LNCaP clone FGC (cell line): Measurements from ENCODE around the gene SAE1.

Experiments used
- DNase-seq: peaks from one replicate; pipeline ENCODE4 v3.0.0-alpha.2; 2011; ENCODE audit warnings: low read depth
- H3K4me3 ChIP-seq: 2 replicates; pipeline ENCODE4 v1.5.1; 2011; ENCODE audit warnings: mild to moderate bottlenecking, low read depth, low read length, control low read depth
- CTCF ChIP-seq: IDR thresholded peaks from 2 replicates; pipeline ENCODE4 v1.5.1; 2012; ENCODE audit warnings: mild to moderate bottlenecking; ENCODE audit not compliant: control insufficient read depth, insufficient read depth; ENCODE audit errors: extremely low read depth

SAE1 gene

DNA sequence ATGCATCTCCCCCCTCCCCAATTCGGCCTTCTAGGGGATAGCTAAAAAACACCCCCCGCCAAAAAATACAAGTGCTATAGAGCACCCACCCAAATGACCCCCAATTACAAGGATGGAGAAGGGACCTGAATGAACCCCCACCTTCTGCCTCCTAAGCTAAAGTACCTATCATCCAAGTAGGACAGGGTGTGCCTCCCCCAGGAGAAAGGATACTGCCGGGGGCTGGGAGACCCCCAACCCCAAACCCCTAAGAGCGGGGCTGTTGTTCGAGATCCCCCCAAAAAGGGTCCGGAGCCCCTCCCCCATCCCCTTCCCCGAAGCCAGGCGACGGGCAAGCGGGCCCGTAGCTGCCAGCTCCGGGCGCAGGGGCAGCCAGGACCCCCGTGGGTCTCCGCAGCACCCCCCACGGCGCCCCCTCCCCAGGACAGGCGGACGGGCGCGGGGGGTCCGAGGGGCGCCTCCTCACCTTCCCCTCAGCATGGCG, 18.9 kb upstream of the SAE1 start:
- no peak for DNase-seq
- H3K4me3 ChIP-seq, result peak overlapping the region; percentile 75
- no peak for TF ChIP-seq CTCF

- peak overlapping the region; percentile 75 for H3K4me3 ChIP-seq
- no peak for TF ChIP-seq CTCF
- DNase-seq, result no peak
Measured at GRCh38 chr19:47112166-47112996, 18.3 kb upstream of the SAE1 start.

GRCh38 chr19:47112997-47113849, 17.4 kb upstream of the SAE1 start, which contains the start of gene ZC3H4:
ZC3H4 (minus strand) TSS chr19:47113776; CDS start chr19:47112584, 1,192 bp downstream.
- peak within 1 kb of the TSS; percentile 75 for H3K4me3 ChIP-seq
- peak; percentile 88 for DNase-seq
- TF ChIP-seq CTCF, result no peak

GRCh38 chr19:47113850-47114651, 16.6 kb upstream of the SAE1 start:
- TF ChIP-seq CTCF, result no peak
- H3K4me3 ChIP-seq, result peak overlapping the region; percentile 75
- no peak for DNase-seq

DNA sequence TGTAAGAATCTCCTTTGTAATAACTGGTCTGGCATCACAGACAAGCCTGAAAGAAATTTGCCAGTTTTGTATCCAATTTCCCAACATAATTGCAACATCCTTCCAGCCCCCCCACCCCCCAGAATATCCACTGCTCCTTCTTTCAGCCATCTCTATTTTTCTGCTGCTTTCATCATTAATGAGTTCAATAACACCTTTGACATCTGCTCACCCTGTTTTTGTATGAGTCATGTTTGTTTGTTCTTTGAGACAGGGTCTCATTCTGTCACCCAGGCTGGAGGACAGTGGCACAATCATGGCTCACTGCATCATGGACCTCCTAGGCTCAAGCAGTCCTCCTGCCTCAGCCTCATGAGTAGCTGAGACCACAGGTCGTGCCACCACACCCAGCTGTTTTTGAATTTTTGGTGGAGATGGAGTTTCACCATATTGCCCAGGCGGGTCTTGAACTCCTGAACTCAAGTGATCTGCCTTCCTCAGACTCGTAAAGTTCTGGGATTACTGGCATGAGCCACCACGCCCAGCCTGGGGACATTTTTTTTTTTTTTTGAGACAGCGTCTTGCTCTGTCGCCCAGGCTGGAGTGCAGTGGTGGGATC, 10.1 kb upstream of the SAE1 start:
- no peak for TF ChIP-seq CTCF
- DNase-seq, result no peak
- H3K4me3 ChIP-seq, result no peak overlapping the region
